Measurements from ENCODE around the gene PCDHGB7.

DNA sequence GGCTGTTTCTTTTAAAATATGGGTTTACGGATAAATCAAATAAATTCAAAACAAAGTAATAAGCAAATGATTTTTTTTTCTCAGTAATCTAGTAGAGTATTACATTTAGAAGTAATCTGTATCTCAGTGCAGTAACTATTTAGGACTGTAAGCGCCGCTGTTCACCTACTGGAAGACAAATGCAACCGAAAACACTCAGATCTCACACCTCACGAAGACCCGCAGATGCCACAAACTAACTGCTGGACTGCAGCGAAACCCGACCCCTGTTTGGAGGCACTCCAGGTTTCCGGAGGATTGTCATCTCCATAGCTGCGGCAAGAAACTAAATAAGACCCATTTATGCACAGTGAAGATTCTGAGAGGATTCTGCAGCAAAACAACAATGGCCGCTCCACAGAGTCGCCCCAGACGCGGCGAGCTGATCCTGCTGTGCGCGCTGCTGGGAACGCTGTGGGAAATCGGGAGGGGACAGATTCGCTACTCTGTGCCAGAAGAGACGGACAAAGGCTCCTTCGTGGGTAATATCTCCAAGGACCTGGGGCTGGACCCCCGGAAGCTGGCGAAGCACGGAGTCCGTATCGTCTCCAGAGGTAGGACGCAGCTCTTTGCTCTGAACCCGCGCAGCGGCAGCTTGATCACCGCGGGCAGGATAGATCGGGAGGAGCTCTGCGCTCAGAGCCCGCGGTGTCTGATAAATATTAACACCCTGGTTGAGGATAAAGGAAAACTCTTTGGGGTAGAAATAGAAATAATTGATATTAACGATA, 24.9 kb upstream of the PCDHGB7 start, which contains the start of gene PCDHGA8:
- TF ChIP-seq, protein P1, sequence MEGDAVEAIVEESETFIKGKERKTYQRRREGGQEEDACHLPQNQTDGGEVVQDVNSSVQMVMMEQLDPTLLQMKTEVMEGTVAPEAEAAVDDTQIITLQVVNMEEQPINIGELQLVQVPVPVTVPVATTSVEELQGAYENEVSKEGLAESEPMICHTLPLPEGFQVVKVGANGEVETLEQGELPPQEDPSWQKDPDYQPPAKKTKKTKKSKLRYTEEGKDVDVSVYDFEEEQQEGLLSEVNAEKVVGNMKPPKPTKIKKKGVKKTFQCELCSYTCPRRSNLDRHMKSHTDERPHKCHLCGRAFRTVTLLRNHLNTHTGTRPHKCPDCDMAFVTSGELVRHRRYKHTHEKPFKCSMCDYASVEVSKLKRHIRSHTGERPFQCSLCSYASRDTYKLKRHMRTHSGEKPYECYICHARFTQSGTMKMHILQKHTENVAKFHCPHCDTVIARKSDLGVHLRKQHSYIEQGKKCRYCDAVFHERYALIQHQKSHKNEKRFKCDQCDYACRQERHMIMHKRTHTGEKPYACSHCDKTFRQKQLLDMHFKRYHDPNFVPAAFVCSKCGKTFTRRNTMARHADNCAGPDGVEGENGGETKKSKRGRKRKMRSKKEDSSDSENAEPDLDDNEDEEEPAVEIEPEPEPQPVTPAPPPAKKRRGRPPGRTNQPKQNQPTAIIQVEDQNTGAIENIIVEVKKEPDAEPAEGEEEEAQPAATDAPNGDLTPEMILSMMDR (conservative IDR thresholded peaks at IDR 0.05 in 1 of 2, IDR thresholded peaks at IDR 0.05 in 1 of 2; ENCODE audit: low read depth in 1 of 2, low read length in 2 of 2) = peak in 1 of 2 donors; percentile 13
- no peak for TF ChIP-seq EZH2 (IDR thresholded peaks at IDR 0.05; ENCODE audit: low read length, missing control alignments)
